Hematopoietic multipotent progenitor cell treated with erythropoietin and hydrocortisone succinate and interleukin-3 and kit ligand, for 17 days (in vitro differentiated cells): Measurements from ENCODE around the gene LAMA5.

Experiments used
- DNase-seq: peaks from one replicate; pipeline ENCODE4 v3.0.0-alpha.2; 2015; ENCODE audit warnings: low spot score

LAMA5 gene

GRCh38 chr20:62349556-62350097, 17.5 kb downstream of the LAMA5 start:
- DNase-seq = no peak

- no peak for DNase-seq
Observed at GRCh38 chr20:62348604-62349003, 18.5 kb downstream of the LAMA5 start.

DNA sequence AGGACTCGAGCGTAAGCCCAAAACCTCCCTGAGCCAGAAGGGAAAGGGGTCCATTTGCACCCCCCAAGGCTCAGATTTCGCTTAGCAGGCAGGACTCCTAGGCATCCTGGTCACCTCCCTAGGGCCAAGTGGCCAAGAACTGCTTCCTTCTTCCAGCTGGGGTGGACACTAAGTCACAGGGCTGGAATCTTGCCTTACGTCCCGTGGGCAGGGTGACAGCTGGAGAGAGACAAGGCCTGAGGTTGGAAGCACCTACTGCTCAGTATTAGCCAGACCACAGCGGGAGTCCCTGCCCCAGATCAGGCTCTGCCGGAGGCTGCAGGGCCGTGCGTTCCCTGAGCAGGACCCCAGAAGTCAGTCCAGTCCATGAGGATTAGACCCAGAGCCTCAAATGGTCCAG, 19.7 kb downstream of the LAMA5 start:
- DNase-seq = no peak

DNA sequence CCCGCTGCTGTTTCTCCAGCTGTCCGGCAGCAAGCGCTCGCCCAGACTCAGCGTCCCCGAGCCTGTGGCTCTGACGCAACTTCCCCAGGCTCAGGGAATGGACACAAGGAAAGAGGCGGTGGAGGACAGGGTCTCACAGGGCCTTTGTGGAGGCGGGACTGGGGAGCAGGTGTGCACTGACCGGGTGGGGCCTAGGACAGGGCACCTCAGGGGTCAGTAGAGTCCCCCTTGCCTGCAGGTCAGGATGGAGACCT, 20.0 kb downstream of the LAMA5 start:
- DNase-seq = no peak

DNA sequence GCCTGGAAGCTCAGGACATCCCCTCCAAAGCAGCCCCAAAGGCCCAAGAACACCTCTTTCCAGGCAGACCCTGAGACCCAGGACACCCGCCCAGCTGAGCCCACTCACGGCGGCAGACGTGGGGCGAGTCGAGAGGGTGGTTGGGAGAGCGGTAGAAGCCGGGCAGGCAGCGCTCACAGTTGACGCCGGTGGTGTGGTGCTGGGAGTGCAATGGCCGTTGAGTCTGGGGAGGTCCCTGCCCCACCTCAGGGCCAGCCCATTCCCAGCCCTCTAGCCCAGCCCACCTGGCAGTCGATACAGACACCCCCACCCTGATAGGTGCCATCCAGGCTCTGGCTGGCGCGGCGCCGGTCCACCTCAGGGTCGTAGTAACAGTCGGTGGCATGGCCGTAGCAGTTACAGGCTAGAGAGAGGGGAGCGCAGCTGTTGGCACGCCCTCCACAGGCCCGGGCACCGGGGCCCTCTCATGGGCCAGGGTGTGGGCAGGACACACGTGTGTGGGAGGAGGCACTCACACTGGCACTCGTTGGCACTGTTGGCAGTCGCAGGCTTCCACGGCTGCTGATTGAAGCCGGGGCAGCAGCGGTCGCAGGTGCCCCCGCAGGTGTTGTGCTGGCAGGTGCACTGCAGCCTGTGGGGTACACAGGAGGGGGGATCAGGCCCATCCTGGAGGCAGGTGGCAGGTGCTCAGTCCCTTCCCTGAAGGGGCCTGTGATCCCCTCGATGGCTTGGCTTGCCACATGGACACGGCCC, 20.5 kb downstream of the LAMA5 start:
- no peak for DNase-seq

DNA sequence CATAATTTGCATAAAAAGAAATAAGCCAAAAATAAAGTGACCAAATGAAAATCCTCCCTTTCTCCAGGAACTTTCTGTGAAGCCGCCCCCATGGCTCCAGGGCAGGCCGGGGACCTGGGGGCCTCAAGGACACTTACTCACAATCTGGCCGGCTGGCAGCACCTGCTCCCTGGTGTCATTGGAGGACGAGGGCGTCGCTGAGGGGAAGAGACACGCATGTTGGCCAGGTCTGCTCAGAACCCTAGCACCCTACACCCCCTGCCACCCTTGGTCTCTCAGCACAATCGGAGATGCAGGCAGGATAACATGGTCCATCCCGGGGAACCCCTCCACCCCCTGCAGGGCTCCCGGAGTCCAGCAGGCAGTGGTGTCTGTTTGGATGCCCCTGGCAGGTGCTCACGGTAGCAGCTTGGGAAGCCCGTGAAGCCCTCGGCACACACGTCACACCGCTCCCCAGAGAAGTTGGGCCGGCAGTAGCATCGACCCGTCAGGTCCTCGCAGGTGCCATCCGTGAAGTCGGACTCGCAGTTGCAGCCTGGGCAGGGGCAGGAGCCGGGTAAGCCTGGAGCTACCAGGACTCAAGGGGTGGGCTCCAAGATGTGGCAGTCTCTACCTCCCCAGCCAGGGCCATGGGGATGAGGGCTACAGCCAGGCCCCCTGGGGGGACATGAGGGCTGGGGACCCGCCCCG, 21.3 kb downstream of the LAMA5 start:
- no peak for DNase-seq

DNA sequence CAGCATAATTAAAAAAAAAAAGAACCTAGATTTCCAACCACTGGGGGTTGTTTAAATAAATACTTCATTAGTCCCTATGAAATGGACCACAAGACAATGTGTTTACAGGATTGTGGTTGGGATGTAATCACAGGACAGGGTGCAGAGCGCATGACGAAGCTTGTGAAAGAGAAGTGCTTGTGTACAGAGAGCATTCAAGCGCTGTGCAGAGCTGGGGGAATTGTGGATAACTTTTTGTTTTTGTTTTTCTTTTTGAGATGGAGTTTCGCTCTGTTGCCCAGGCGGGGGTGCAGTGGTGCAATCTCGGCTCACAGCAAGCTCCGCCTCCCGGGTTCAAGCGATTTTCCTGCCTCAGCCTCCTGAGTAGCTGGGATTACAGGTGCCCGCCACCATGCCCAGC, 22.3 kb downstream of the LAMA5 start:
- DNase-seq = no peak

- no peak for DNase-seq
Observed at GRCh38 chr20:62344092-62344491, 23.0 kb downstream of the LAMA5 start.

GRCh38 chr20:62342910-62343309, 24.2 kb downstream of the LAMA5 start:
- DNase-seq = no peak

- no peak for DNase-seq
Observed at GRCh38 chr20:62339647-62340062, 27.5 kb downstream of the LAMA5 start.

- DNase-seq = no peak
Observed at GRCh38 chr20:62338294-62338620, 28.9 kb downstream of the LAMA5 start.

GRCh38 chr20:62337558-62338293, 29.4 kb downstream of the LAMA5 start:
- DNase-seq = no peak

DNA sequence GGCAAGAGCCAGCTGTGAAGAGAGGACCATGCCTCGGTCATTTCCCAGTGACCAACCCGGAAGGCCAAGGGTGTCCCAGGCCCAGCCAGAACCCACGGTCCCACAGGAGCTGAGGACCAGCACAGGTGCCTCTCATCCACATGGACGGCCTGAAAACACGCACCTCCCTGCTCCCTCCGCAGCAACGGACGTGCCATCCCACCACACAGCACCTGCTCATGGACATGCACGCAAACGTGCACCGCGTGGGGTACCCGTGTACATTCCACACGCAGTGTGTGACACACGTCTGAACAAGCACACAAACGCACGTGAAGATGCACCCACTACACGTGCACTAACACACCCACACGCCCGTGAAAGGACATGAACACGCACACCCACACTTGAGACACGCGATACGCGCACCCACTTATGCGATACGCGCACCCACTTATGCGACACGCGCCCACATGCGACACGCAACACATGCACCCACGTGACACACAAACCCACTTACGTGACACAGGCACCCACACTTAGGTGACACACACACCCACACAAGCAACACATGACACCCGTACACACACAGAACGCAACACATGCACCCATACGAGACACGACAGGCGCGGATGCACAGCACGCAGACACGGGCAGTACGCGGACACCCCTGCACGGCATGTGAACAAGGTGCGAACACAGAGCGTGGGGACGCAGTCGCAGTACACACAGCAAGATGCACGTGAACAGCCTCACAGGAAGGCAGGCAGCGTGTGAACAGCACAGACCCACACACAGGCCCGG, 30.1 kb downstream of the LAMA5 start:
- DNase-seq = no peak

GRCh38 chr20:62336329-62336728, 30.8 kb downstream of the LAMA5 start:
- DNase-seq = no peak

DNA sequence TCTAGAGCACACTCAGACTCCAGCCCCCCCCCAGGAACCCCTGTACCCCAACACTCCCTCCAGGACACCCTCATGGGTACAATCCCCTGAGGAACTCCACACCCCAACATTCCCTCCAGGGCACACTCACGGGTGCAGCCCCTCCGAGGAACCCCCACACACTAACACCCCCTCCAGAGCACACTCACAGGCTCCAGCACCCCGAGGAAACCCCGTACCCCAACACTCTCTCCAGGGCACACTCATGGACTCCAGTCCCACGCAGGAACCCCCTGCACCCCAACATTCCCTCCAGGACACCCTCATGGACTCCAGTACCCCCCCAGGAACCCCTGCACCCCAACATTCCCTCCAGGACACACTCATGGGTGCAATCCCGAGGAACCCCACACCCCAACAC, 31.6 kb downstream of the LAMA5 start:
- DNase-seq = no peak

GRCh38 chr20:62334881-62335280, 32.2 kb downstream of the LAMA5 start:
- no peak for DNase-seq

DNA sequence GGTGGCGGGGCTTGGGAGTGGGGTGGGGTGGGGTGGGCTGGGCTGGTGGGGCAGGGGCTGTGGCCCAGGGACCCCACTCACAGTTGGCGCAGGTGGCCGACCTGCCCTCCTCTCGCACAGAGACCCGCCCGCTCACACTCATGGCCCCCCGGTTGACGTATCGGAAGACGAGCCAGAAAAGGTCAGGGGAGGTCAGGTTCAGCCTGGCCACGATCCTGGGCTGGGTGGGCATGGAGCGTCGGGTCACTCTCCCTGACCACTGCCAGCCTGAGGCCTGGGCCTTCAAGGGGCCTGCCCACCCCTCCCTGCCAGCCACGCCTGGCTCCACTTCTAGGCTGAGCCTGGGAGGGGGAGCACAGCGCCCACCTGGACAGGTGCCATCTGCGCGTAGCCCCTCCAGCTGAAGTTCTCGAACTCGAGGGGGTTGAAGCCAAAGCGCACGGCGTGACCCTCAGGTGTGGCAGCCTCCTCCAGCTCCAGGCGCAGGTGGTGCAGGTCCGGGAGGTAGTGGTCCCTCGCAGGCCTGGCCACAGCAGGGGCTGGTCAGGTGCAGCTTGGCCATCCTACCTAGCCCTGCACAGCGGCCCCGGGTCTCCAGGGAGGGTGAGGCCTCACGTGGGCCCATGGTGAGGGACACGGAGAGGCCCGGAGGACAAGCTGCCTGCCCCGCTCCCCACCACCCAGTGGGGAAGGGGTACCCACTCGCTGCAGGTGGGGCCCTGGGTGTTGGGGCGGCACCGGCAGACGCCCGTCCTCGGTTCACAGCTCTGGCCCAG, 33.1 kb downstream of the LAMA5 start:
- DNase-seq = no peak

DNA sequence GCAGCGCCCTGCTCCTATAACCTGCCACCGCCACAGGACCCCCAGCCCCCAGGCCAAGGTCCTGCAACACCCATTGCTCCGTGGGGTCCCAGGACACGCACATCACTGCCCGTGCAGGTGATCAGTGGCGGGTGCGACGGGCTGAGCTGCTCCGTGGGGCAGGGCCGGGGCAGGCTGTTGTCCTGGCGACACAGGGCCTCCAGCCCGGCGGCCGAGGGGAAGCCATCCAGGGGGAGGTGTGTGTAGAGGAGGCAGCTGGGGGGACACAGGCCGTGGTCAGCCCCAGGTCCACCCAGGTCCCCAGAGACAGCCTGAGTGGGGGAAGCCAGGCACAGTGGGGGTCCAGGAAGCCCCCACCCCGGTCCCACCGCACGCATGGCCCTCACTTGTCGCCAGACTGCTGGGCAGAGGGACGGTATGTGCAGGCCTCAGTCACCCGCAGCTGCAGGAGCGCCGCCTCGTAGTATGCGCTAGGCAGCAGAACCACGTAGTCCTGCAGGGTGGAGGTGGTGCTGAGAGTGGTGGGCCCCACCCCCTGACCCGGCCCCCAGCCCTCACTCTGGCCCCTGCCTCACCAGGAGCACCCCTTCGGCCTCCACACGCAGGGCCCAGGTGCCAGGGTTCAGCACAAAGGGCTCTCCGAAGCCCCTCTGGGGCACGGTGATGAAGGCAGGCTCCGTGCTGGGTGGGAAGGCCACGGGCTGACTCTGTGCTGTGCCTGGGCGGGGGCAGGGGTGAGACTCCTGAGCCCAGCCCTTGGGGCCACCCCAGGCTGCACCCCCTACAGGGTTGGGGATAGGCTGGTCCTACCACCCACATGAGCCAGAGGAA, 33.9 kb downstream of the LAMA5 start:
- no peak for DNase-seq

GRCh38 chr20:62332421-62332820, 34.7 kb downstream of the LAMA5 start:
- no peak for DNase-seq

DNA sequence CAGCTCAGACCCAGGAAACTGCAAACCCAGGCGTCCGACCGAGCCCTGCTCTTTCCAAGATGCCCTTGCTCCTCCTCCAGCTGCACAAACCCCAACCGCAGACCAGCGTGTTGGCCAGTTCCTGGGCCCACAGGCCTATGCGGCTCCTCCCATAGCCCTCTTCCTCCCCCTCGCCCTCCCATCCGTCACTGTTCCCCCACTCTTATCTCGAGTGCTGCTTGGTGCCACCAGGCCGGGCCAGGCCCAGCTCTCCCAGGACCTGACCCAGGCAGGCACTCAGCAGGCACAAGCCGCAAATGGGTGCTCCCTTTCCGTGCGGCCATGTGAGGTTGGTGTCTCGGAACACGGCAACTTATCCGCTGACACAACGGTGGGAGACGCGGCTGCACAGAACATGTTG, 35.8 kb downstream of the LAMA5 start:
- DNase-seq = no peak
